HG03097 (cell line): Measurements from ENCODE around the gene PTPRD.

Experiments used
- ATAC-seq: cut with Tn5 transposase; IDR thresholded peaks from one replicate; pipeline ENCODE4 v1.9.1; 2021; ENCODE audit not compliant: unreplicated experiment, low FRiP score

PTPRD gene

DNA sequence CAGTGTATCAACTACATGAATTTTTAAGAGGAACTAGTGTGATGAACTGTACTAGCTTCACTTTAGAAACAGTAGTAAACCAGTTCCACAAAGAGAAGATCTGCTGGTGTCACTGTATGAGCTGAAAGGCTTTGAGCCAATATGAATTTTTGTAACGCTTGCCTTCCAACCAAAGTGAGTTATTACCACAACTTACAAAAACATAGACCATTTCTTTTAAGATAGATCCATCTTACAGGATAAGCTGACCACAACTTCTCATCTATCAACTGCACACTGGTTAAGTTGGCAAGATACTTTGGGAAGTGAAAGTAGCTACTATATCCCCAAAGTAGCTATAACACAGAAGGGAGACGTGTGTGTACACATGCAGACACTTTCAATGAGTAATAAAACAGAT lies 1963.6 kb downstream of the PTPRD start:
- ATAC-seq: no peak

DNA sequence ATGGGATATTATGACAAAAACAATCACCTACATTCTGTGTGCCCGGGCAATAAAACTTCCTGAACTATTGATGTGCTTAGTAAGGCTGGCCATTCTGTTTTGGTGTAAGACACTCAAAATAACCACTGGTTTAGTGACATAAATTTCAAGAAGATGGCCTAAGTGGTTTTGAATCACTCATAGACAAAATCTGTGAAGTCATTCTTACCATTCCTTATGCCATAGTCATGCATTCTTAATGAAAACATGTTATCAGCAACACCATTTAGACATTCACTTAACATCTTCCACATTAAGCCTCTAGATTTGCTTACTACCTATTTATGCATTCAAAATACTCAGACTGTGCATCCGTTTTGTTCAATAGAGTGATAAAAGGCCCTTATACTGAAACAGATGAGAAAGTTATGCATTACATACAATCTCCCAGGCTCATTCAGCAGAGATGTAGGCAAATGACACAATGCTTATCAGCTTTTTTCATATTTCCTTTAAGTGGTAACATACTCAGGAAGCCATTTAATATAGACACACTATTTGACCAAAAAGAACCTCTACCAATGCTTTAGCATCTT lies 1964.4 kb downstream of the PTPRD start:
- no peak for ATAC-seq

DNA sequence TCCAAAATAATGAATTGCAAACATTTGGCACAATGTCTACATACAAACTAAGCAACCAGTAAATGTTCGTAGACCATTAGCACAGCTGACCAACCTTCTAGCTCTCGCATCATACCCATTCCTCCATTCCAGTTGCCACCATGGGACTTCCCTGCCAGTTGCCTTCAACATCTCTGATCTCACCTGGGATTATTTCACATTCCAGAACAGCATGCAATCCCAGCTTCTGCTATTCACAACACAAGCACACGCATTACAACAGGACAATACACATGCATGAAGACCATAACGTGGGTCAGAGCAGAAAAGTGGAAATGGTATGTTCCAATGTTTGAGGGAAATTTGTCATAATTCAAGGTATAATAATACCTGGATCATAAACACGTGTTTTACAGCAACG lies 1965.0 kb downstream of the PTPRD start:
- ATAC-seq: no peak

DNA sequence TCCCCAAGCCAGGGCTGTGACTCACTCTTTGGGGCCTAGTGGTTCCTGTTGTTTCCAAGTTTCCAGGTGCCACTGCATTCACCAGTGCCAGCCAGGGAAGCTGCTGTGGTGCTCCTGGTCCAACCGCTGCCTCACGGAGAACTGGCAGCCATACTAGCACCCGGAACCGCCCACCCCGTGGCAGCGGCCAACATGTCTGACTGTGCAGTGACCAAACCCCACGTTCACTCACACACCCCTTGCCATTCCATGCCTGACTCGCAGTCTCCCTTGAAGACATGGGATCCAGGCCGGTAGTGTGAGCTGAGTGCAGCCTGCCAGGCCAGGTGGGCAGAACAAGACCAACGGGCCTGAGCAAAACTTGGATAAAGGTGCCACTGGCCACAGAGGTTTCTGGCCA lies 1968.2 kb downstream of the PTPRD start:
- ATAC-seq: no peak

DNA sequence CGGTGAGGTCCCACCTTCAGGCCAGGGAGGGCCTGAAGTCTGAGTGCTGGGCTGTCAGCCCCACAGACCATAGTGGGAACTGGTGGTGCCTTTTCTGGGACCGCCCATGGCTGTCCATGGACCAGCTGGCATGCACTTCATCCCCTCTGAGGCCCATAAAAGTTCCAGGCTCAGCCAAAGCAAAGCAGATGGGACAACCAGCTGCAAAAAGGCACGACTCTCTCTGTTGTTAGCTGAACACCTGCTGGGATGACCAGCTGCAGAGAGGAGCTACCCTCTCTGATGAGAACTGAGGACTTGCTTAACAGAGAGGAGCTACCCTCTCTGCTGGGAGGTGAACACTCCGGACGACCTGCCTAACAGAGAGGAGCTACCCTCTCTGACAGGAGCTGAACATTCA lies 1968.9 kb downstream of the PTPRD start:
- no peak for ATAC-seq

DNA sequence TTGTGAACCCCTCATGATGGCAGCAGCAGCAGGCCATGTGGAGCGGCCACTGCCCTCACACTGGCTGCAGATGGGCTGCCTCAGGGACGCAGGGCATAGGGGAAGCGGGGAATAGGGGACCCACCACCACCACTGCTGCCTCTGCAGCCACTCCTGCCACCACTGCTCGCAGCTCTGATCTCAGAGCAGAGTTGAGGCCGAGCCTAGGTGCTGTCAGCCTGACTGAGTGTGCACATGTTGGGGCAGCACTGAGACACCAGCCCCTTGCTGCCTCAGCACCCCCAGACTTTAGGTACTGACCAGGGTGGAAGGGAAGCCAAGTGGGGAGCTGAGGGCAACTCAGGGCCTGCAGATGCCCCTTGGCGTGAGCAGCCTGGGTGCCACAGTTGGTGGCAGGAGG lies 1969.3 kb downstream of the PTPRD start:
- ATAC-seq: no peak

DNA sequence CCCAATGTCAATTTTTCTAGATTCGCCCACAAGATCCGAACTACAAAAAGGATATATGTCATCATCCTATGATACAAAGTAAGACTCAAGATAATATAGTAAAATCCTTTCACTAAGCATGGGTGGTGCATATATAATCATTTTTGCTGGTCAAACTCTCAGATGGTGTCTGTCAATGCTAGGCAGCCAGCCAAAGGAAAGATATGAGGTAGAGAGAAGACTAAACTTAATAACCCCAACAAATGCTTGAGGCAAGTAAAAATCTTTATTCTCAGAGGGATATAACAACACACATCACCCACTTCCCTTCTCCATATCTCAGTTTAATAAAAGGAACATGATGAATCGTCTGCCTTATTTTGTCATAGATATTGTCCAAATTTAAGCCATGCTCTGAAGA lies 1972.0 kb downstream of the PTPRD start:
- ATAC-seq: no peak

DNA sequence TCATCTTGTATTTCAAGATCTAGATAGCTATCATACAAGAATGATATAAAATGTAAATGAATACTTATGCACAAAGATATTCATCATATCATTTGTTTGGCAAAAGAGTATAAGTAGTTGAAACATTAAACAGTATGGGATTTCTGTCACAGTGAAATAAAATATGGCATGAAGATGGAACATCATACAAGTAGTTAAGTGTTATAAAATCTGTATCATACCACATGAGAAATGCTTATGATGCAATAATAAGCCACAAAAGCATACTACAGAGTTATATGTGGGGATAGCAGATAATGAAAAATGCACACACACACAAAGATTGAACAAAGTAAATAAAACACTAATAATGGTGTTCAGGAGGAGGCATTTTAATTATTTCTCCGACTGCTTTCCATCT lies 1975.2 kb downstream of the PTPRD start:
- no peak for ATAC-seq

DNA sequence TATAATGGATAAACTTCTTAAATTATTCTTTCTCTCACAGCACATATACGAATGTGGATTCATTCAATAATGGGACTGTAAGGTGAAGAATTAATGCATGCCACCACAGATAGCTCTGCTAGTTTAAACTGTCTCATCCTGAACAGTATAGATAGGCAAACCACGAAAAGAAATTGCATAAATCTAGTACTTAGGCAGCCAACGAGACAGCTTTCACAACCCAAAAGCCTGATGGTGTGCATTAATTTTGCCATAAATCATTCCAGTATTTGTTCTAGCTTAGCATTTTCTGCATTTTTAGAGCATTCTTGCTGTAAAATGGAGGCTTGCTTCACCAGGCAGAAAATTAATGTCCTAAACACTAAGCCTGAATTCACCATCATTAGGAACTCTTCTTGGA lies 1979.0 kb downstream of the PTPRD start:
- no peak for ATAC-seq

DNA sequence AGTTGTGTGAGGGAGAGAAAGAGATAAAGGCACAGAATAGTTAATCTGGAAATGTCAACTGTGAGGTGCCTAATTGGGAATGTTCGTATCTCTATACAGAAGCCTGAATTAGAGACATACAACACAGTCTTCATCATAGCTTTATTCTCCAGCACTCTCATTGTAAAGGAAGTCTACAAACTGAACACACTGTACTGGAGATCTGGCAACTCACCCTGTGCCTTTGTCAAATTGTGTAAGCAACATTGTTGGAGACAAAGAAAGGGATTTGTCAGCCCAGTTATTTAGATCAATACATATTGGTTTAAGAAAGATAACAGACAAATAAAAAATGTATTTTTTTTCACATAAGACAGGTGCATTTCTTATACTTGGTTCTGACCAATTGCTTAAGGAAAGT lies 1980.3 kb downstream of the PTPRD start:
- no peak for ATAC-seq

DNA sequence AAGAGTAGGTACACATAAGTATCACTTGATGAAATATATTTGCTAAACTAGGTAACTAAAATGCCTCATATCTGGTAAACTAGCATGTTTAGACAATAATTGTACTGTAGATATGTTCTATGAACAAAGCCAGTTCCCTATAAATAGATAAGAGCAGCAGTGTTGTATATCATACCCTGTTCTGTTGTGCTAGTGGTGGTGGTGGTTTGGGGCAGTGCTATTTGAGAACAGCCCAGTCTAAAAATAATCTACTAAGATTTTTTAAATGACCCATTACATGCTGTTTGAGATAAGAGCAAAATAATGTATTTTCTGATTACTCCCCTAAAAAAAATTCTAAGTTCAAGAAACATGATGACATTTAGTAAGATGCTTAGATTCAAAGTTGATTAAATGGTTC lies 1984.0 kb downstream of the PTPRD start:
- no peak for ATAC-seq

DNA sequence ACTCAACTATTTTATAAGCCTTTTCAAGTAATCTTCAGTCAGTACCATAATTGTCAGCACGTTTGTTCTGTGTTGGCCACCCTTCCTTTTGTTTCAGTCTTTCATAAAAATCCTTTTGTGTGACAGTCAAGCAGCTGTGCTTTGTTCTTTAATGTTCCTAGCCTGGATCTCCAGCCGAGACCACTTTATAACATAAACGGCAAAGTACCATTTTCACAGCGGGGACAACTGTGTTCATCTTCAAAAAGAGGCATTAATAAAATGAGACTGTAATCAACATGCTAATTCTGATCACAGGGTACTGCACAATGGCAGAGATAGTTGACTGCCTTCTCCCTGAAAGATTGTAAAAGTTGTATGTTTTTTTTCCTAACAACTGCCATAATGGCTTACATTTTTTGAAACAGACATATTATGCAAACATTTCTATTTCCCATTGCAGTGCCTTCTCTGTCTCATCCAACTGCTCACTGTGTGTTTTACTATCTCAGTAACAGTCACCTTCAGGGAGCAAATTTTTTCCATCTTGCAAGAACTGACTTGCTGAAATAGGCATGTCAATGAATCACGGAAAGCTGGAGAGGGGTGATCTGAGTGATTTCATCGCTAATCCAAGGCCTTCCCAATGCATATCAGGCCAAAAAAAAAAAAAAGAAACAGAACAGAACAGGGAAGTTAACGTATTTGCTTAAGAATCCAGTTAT lies 1984.7 kb downstream of the PTPRD start:
- ATAC-seq: no peak

DNA sequence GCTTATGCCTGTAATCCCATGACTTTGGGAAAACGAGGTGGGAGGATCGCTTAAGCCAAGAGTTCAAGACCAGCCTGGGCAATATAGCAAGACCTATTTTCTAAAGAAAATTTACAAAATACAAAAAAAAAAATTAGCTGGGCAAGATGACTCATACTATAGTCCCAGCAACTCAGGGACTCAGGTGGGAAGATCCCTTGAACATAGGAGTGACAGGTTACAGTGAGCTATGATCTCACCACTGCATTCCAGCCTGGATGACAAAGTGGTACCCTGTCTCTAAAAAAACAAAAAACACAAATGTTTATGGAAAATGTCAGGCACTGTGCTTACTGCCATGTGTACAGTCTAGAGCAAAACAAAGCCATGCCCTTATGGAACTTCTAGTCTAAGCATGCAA lies 1989.9 kb downstream of the PTPRD start:
- no peak for ATAC-seq

DNA sequence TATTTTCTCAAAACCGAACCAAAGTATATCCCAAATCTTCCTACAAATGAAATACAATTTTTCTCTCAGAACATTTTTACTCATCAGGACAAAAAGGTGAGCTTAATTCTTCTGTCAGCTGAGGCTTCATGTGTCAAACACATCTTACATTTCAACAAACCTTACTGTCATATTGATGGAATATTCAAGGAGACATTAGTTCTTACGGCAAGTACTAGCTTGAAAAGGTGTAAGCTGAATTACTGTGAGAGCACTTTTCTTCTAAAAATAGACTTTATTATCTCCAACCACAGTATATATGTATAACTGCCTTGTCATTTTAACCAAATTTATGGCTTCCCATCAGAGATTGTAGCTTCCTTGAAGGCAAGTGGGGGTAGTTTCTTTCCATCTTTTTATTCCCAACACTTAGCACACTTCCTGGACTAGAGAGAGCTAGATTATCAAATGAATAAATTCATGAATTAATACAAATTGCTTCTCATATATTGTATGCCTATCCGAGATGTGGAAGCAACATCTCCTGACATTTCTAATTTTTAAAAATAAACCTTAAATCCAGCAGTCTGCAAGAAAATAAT lies 1990.5 kb downstream of the PTPRD start:
- ATAC-seq: no peak

DNA sequence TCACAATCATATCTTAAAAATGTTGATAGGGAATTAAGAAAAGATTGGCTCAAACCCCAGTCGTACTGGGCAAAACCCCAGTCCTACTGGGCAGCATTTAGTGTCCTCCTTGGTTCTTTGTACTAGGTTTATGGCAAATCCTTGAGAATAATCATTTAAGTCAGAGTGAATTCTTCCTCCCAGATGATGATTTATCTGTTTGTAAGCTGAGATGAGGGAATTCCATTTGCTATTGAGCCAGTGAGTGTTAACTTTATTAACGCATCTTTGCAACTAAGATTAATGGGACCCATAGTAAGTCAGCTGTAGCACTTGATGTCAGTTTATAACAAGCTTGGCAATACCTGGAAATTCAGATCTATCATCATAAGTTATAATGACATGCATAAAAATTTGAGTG lies 1991.4 kb downstream of the PTPRD start:
- ATAC-seq: no peak

DNA sequence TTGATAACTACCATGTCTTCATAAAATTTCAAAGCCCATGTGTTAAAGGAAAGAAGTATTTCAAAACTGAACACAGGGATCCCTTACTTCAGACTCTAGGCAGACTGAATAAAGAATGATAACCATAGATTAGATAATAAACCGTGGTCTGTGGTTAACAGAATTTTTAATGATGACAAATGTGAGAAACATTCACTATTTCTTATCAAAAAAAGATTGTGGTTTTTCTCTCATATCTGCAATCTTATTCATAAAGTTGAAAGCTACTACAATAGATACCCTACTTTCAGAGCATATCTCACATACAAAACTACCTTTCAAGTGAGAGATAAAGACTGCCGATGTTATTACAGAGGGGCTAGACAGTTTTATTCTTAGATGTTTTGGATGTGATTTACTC lies 1996.4 kb downstream of the PTPRD start:
- ATAC-seq: no peak

DNA sequence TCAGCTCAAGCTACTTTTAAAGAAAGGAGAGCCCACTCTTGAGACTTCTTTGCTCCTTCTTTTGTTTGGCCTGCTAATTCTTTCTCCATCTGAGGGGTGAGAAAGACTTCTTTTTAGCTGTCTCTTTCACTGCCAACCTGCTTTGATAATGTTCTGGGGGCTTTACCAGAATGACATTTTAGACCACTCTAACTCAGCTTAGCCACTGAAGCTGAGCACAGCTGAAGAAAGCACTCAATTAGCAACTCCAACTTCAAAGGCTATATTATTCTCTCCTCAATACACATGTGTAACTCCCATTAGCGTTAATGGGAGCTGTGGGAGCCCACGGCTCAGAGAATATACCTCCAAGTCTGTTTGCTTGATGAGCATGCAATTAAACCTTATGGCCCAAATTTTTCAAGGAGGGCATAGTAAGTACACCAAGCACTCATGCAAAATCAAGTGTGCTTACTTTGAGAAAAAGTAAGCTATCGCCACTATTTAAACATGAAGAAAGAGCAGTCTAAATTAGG lies 1997.8 kb downstream of the PTPRD start:
- no peak for ATAC-seq

DNA sequence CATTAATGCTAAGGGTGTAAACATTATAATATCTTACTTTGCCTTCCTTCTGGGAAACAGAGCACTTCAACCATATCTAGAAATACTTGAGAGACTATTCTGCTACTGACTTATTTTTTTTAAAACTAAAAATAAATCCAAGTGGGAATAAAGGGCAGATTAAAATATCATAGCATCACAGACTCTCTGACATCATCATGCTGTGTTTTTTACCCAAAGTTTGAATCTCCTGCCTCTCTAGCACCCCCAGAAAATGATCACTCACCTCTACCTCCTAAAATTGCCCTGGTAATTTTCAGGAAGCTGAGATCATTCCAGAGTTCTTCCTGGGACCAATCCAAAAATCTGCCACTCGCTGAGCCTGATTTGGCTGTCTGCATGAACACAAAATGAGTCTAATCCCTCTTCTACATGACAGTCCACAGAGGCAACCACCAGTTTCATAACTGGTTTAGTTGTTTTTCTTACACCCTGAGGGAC lies 1999.4 kb downstream of the PTPRD start:
- ATAC-seq: no peak

DNA sequence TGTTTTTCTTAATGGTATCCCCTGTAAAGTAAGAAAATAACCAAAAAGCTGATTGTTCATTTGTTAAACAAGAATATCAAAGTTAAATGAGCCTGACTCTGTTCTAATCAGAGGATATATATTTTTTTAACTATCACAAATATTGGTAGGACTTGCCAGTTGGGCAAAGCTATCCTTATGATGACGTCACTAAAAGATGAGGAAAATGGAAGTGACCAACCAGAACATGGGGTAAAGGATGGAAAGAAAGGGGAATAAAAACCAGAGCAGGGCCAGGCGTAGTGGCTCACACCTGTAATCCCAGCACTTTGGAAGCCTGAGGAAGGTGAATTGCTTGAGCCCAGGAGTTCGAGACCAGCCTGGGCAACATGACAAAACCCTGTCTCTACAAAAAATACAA lies 2001.6 kb downstream of the PTPRD start:
- no peak for ATAC-seq

DNA sequence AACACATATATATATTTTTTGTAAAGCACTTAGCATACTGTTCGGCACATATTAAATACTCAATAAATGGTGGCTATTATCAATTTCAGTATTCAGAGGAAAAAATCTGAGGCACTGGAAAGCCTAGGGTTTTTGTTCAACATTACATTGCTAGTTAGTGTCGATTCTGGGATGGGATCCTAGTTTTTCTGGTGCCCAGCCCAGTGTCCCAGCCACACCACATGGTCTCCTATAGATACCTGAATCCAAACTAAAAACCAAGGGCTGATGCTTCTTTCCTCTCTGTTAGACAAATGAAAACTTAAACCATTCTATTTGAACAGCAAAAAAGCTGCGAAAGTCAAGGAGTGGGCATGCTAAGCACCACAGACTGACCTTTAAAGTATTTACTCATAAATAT lies 2002.5 kb downstream of the PTPRD start:
- ATAC-seq: no peak

DNA sequence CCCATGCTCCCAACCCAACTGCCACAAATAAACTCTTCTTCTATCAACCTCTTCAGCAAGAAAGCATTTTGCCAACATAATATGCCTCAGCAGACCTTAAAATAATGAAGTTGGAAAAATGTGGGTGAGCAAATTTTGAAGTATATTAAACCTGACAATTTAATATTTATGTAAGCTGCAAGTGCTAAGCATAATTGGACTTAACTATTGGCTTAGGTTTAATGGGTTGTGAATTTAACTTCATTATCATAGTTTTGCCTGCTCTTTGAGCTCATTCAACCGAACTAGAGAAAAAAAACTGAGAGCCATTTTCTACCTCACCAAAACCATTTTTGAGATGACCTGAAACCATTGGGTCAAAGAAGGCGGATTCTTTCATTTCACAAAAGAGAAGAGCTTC lies 2007.7 kb downstream of the PTPRD start:
- ATAC-seq: no peak

DNA sequence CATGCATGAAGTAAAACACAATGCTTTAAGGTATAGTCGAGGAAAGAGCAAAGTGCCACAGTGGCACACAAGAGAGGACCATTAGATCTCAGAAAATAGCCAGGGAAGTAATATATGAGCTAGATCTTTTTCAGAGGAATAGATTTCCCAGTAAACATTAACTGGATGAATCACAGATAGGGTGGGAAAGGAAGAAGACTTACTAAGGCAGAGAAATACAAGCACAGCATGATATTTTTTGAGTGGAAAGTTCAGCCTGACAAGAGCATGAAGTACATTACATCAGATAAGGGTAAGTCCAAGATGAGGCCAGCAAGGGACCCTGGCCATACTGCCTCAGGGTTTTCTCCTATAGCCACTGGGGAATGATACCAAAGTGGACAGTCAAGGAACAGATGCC lies 2008.6 kb downstream of the PTPRD start:
- ATAC-seq: no peak
